AG04450 (cell line): ENCODE measurements around the gene MAPK9. TPM values are rescaled to one million over a fixed set of nuclear protein-coding genes. Genes with fewer than 3 reads are reported as not detected.

Source experiments
- CTCF ChIA-PET: fragments of 300-600, 350-600 bp; formaldehyde crosslinking; extraction: SDS; loops from one replicate; lab custom pipeline; 2022; ENCODE audit warnings: antibody characterized with exemption, inconsistent platforms; lab: Charles Lee
- POLR2A ChIA-PET: fragments of 350-600 bp; formaldehyde crosslinking; extraction: SDS; loops from one replicate; lab custom pipeline; 2021; ENCODE audit warnings: antibody characterized with exemption, inconsistent platforms; lab: Yijun Ruan, JAX
- DNase-seq: peaks from one replicate; pipeline ENCODE4 v3.0.0-alpha.2; 2011; ENCODE audit warnings: low read depth, low spot score
- H3K27ac ChIP-seq: one replicate; pipeline ENCODE4 v1.5.1; 2012; ENCODE audit warnings: low read depth, low read length, control low read depth
- H3K27me3 ChIP-seq: one replicate; pipeline ENCODE4 v1.6.0; 2012; ENCODE audit warnings: low read length; ENCODE audit not compliant: control insufficient read depth, insufficient read depth
- H3K4me3 ChIP-seq: 2 replicates; pipeline ENCODE4 v1.5.1; 2011; ENCODE audit warnings: mild to moderate bottlenecking, low read depth, low read length, control low read depth
- H3K9me3 ChIP-seq: 2 replicates; pipeline ENCODE4 v1.5.1; 2012; ENCODE audit warnings: low read length; ENCODE audit not compliant: control insufficient read depth, insufficient read depth
- polyA plus RNA-seq: library from polyadenylated mRNA; depleted of rRNA; stranded (reverse); fragments of >200 nt; gene quantifications from 2 replicates; pipeline ENCODE4 v1.2.3, GENCODE V29; 2011
- TF ChIP-seq, protein P1 (sequence below): IDR thresholded peaks from 2 replicates; pipeline ENCODE4 v1.5.1; 2011; ENCODE audit warnings: low read depth, low read length, control low read depth, inconsistent platforms

Gene MAPK9
- polyA plus RNA-seq, 1 experiment = 35.1 TPM

DNA sequence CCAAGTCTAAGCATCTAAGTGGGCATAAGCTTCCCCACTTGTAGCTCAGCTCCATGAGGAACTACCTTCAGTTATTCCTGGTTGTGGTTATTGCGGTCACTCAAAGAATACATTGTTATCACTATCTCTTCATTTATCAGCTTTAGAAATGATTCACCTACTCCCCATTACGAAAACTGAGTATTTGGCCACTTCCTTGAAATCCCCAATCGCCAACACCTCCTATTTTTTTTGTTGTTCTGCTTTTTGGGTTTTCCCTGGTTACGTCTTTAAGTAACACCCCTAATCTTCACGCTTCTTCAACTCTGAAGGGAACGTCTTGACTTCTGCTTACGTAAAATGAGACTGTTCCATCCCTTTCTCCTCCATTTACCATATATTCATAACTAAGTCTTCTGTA lies 20.7 kb downstream of the MAPK9 start:
- POLR2A ChIA-PET = no interaction called here
- no peak for DNase-seq
- H3K9me3 ChIP-seq = peaks cover 37% of the 10 kb centered on the region
- H3K4me3 ChIP-seq = no peak overlapping the region
- CTCF ChIA-PET = no interaction called here
- H3K27me3 ChIP-seq = no peaks in the 10 kb centered on the region
- no peak overlapping the region for H3K27ac ChIP-seq
- TF ChIP-seq, protein P1, sequence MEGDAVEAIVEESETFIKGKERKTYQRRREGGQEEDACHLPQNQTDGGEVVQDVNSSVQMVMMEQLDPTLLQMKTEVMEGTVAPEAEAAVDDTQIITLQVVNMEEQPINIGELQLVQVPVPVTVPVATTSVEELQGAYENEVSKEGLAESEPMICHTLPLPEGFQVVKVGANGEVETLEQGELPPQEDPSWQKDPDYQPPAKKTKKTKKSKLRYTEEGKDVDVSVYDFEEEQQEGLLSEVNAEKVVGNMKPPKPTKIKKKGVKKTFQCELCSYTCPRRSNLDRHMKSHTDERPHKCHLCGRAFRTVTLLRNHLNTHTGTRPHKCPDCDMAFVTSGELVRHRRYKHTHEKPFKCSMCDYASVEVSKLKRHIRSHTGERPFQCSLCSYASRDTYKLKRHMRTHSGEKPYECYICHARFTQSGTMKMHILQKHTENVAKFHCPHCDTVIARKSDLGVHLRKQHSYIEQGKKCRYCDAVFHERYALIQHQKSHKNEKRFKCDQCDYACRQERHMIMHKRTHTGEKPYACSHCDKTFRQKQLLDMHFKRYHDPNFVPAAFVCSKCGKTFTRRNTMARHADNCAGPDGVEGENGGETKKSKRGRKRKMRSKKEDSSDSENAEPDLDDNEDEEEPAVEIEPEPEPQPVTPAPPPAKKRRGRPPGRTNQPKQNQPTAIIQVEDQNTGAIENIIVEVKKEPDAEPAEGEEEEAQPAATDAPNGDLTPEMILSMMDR = no peak

DNA sequence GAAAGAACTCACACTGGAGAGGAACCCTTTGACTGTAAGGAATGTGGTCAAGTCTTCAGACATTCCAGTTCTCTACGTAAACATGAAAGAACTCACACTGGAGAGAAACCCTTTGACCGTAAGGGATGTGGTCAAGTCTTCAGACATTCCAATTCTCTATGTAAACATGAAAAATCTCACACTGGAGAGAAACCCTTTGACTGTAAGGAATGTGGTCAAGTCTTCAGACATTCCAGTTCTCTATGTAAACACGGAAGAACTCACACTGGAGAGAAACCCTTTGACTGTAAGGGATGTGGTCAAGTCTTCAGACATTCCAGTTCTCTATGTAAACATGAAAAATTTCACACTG lies 32.6 kb downstream of the MAPK9 start:
- TF ChIP-seq, protein P1 = no peak
- ChIA-PET CTCF (no interaction called here), POLR2A (no interaction called here)
- no peak overlapping the region for H3K27ac ChIP-seq
- no peak overlapping the region for H3K4me3 ChIP-seq
- H3K9me3 ChIP-seq = peaks cover 66% of the 10 kb centered on the region
- no peaks in the 10 kb centered on the region for H3K27me3 ChIP-seq
- no peak for DNase-seq

DNA sequence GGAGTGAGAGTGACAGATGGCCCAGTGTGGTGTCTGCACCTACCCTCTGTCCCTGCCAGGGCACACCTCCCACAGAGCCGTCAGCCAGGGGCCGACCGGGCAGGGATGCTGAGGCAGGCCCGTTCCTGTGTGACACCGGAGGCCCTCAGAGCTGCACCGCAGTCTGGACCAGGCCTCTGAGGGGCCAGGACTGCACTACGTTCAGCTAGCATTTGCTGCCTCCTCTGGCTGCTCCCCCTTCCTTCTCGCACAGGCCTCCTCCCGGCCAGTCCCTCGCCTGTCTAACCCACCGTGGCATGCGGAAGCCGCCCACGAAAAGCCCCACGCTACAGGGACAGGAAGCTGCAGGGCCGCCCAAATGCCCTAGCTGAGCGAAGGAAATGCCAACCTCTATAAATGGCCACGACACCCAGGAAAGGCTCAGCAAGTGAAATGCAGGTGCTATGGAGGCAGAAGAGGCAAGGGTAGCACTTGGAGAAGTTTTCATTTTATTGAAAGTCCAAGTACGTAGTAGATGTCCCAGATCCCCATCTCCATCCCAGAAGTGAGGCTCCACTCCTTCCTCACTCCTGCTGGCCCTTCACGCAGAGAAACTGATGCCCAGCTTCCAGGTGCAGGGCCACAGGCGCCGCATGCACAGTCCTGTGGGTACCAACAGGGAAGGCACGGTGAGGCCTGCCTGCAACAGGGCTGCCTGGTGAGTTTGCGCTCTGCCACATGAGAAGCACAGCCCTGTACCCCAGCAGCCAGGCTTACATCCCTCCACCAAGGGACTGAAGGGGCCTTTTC lies 38.7 kb downstream of the MAPK9 start:
- Histone ChIP-seq H3K4me3 (no peak overlapping the region), H3K27ac (no peak overlapping the region), H3K27me3 (no peaks in the 10 kb centered on the region), H3K9me3 (peaks cover 86% of the 10 kb centered on the region)
- POLR2A ChIA-PET = no interaction called here
- TF ChIP-seq, protein P1 = no peak
- CTCF ChIA-PET = no interaction called here
- no peak for DNase-seq

DNA sequence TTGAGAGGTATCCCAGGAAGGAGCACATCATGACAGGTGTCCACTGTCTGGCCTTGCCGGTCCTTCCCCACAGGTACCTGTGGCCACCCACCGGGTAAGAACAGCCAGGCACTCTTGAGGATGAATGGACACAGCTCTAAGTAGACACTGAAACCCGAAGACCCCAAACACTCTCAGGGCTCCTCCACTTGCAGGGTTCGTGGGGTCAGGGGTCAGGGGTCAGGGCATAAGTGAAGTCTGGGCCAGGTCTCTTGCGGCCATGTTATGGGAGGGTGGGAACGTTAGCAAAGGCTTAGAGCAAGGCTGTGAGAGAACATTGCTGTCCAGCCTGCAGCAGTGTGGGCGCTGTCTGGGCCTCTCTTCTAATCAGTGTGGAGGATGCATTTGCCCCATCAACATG lies 40.0 kb downstream of the MAPK9 start:
- no peak for DNase-seq
- peaks cover 86% of the 10 kb centered on the region for H3K9me3 ChIP-seq
- ChIA-PET POLR2A (no interaction called here), CTCF (no interaction called here)
- H3K4me3 ChIP-seq = no peak overlapping the region
- TF ChIP-seq, protein P1 = no peak
- no peaks in the 10 kb centered on the region for H3K27me3 ChIP-seq
- no peak overlapping the region for H3K27ac ChIP-seq

DNA sequence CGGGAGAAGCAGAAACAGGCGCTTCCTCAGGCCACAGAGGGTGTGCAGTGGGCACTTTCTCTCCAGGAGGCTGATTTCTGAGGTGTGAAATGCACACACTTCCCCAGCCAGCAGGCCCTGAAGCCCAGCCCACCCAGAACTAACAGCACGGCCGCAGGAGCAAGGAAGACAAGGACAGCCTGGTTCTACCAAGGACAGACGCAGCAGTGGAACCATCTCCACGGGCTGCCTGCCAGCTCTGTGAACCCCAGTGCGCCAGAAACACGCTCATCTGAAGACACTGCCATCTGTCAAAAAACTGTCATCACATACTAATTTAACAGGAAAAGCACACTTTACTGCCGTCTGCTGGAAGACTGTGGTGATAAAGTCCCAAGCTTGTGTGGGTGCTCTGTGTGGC lies 40.7 kb downstream of the MAPK9 start:
- TF ChIP-seq, protein P1 = no peak
- ChIA-PET POLR2A (no interaction called here), CTCF (no interaction called here)
- DNase-seq = no peak
- no peaks in the 10 kb centered on the region for H3K27me3 ChIP-seq
- H3K4me3 ChIP-seq = no peak overlapping the region
- peaks cover 80% of the 10 kb centered on the region for H3K9me3 ChIP-seq
- no peak overlapping the region for H3K27ac ChIP-seq
